Measurements from ENCODE around the gene ANO6. TPM values are rescaled to one million over a fixed set of nuclear protein-coding genes. Genes with fewer than 3 reads are reported as not detected.

The ANO6 gene
- total RNA-seq, result 83.1 TPM

GRCh38 chr12:45215419-45216229 lies at the start of gene ANO6:
TSS of gene ANO6 (plus strand) at chr12:45216095. CDS start at chr12:45216322, 227 bp downstream.

Small RNA genes lying within 50 kb of the gene (small RNA-seq; reads per million reads assigned to genes)
- gene AC009248.2 (ENCODE audit: low replicate concordance), result not detected

Other genes with a start within 250 kb of the ANO6 start
- 0.12 TPM for gene DBX2, start 165.0 kb upstream of the ANO6 start, total RNA-seq